PFSK-1 (cell line): ENCODE results near the gene POC5.

Experiments used
- FOXP2 ChIP-seq: optimal IDR thresholded peaks from 2 replicates; pipeline ENCODE3; 2011; ENCODE audit warnings: borderline replicate concordance, control low read depth, inconsistent platforms; ENCODE audit not compliant: insufficient read depth; ENCODE audit errors: extremely low read length, extremely low read depth
- POLR2AphosphoS5 ChIP-seq: IDR thresholded peaks from 2 replicates; pipeline ENCODE4 v1.6.1; 2012; ENCODE audit warnings: low read depth, mild to moderate bottlenecking, control low read depth, low read length, moderate library complexity
- REST ChIP-seq, 2 experiments: IDR thresholded peaks; 2 replicates each; pipeline versions ENCODE4 v1.6.1 to v1.8.0; 2011 to 2012; ENCODE audit warnings: low read depth in 2 of 2, low read length in 2 of 2, control low read depth in 1 of 2, inconsistent platforms in 1 of 2, mild to moderate bottlenecking in 1 of 2, moderate library complexity in 1 of 2; ENCODE audit not compliant: insufficient read depth in 1 of 2
- SIN3A ChIP-seq: IDR thresholded peaks from 2 replicates; pipeline ENCODE4 v1.6.1; 2012; ENCODE audit warnings: mild to moderate bottlenecking, low read length, moderate library complexity, borderline replicate concordance; ENCODE audit not compliant: insufficient read depth
- TAF1 ChIP-seq: IDR thresholded peaks from 2 replicates; pipeline ENCODE4 v1.6.1; 2012; ENCODE audit warnings: low read length, control low read depth, borderline replicate concordance; ENCODE audit not compliant: insufficient read depth

Gene POC5

DNA sequence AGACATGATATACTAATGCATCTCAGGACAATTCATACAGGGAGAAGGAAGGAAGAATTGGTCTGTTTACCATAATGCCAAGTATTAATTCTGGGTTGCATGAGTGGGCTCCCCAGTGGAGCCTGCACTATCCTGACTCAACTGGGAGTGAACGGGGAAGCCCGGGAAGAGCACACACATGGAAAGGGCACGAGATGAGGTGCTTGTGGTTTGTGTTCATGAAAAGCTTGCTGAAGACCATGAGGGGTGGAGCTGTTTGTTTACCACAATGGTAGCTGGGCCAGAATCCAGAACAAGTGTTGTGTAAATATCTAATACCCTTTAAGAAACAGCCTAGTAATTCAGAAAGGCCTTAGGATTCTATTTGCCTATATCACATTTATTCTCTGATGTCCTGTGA is 44.6 kb downstream of the POC5 start:
- no peak for TF ChIP-seq SIN3A
- TF ChIP-seq POLR2AphosphoS5, result no peak
- TF ChIP-seq FOXP2, result no peak
- TF ChIP-seq TAF1, result no peak

DNA sequence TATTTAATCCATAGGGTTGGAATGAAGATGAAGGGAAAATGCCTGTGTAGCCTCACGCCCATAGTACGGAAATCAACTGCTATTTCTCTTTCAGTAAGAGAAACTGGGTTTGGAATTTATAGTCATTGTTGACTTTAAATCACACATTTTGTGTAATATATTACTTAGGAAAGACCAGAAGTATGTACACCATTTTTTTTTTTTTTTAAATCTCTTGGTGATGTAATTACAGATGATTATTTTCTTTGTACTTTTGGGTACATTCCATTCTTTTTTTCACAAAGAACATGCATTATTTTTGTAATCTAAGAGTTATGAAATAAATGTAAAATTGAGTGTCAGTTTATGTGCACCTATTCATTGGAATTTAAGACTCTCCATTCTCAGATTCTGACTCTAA is 45.7 kb downstream of the POC5 start:
- TF ChIP-seq SIN3A (no peak), POLR2AphosphoS5 (no peak), TAF1 (no peak), REST (IDR thresholded peaks at IDR 0.05; ENCODE audit: insufficient read depth in 1 of 2, low read depth in 2 of 2, low read length in 2 of 2) (no peak), FOXP2 (no peak)

DNA sequence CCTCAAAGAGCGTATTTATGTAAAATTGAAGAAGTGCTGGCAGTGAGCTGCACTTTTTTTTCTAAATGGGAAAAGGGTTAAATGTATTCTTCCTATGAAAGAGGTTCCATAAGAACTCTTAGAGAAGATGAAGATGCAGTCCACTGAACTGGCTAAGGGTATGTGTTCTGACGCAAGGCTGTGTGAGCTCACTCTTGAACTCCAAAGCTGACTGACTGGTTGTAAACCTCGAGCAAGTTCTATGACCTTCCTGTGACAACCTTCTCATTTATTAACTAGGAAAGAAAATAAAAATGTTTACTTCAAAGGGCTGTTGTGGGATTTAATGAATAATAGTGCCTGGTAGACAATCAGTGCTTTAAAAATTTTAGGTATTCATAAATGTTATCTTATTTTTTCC is 46.7 kb downstream of the POC5 start:
- TF ChIP-seq POLR2AphosphoS5 (no peak), SIN3A (no peak), FOXP2 (no peak), TAF1 (no peak), REST (IDR thresholded peaks at IDR 0.05; ENCODE audit: insufficient read depth in 1 of 2, low read depth in 2 of 2, low read length in 2 of 2) (no peak)

DNA sequence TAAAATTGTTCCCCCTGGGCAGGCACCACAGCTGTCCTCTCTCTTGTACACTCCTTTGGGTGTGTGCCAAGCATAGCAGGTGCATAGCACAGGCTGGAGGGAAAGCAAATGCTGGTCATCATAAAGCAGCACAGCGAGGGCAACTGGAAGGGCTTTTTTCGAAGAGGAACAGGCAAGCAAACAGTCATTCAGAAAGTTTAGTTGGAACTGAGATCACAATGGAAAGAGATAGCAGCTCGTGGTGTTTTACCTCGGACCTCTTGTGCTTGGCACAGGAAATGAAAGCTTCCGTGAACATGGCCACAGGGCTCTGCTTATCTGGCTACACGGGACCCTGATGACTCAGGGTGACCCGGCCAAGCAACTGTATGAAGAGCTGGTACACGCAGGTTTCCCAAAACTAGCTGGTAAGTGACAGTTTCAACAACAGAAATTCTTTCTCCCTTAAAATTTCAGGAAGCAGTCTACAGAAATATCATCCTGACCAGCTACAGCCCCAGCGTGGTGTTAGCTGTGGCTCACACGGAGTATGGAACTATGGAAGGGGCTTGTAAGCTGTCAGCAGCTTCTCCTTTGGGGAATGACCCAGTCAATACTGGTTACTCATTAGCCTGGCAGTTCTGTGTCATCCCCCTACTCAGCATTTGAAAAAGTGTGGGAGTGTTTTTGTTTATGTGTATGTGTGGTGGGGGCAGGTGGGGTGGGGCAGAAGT is 48.1 kb downstream of the POC5 start:
- TF ChIP-seq SIN3A (no peak), REST (IDR thresholded peaks at IDR 0.05; ENCODE audit: insufficient read depth in 1 of 2, low read depth in 2 of 2, low read length in 2 of 2) (no peak), POLR2AphosphoS5 (no peak), TAF1 (no peak), FOXP2 (no peak)

DNA sequence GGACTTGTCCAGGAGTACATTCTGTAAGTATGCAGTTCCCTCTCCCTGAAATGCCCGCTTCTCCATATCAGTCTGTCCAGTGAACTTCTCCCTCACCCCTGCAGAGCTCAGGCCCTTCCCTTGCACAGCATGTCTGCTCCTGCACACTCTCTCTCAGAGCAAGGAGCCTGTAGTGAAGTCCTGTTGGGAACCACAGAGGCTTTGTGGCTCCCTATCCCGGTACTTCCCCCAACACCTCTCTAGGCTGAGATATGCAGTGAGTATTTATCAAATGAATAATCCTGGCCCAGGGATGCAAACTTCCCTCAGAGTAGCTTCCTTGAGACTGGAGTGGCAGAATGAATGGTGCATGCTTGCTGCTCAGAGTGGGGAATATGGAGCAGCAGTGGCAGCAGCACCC is 48.8 kb downstream of the POC5 start:
- TF ChIP-seq REST (IDR thresholded peaks at IDR 0.05; ENCODE audit: insufficient read depth in 1 of 2, low read depth in 2 of 2, low read length in 2 of 2) (no peak), SIN3A (no peak), POLR2AphosphoS5 (no peak), FOXP2 (no peak), TAF1 (no peak)
